SU-DHL-6 (cell line): ENCODE measurements around the gene PRKD1.

Experiments used
- H2AFZ ChIP-seq: fragments of 200-600 bp; sonication (generic); 2 replicates; pipeline ENCODE4 v1.6.1; 2014; ENCODE audit warnings: low read depth, mild to moderate bottlenecking, moderate library complexity, mixed read lengths, antibody characterized with exemption, low read length; ENCODE audit not compliant: severe bottlenecking
- H3F3A ChIP-seq: fragments of 200-600 bp; shearing (Covaris generic); 2 replicates; pipeline ENCODE4 v1.6.0; 2016; ENCODE audit warnings: antibody characterized with exemption, mild to moderate bottlenecking; ENCODE audit not compliant: insufficient read depth
- H3K27ac ChIP-seq: fragments of 200-600 bp; sonication (generic); 2 replicates; pipeline ENCODE4 v1.5.1; 2016; ENCODE audit warnings: low read depth, mild to moderate bottlenecking, low read length, moderate library complexity, mixed read lengths
- H3K27me3 ChIP-seq: fragments of 200-600 bp; sonication (generic), shearing (Covaris generic); 2 replicates; pipeline ENCODE4 v1.6.0; 2014; ENCODE audit warnings: mild to moderate bottlenecking, low read length
- H3K36me3 ChIP-seq: fragments of 200-600 bp; sonication (generic); 2 replicates; pipeline ENCODE4 v1.6.1; 2014; ENCODE audit warnings: mild to moderate bottlenecking, low read length, mixed read lengths
- H3K4me2 ChIP-seq: fragments of 300-600, 200-600 bp; shearing (Covaris generic), sonication (generic); 2 replicates; pipeline ENCODE4 v1.6.0; 2014; ENCODE audit warnings: low read length, low read depth, mild to moderate bottlenecking; ENCODE audit not compliant: poor library complexity, severe bottlenecking
- H3K4me3 ChIP-seq: fragments of 200-600 bp; sonication (generic); 2 replicates; pipeline ENCODE4 v1.5.1; 2014; ENCODE audit warnings: antibody characterized with exemption, low read length, mild to moderate bottlenecking, mixed read lengths; ENCODE audit not compliant: insufficient read depth, poor library complexity, severe bottlenecking
- H3K79me2 ChIP-seq: fragments of 200-600 bp; sonication (generic); 2 replicates; pipeline ENCODE4 v1.6.1; 2014; ENCODE audit warnings: mild to moderate bottlenecking, low read length, moderate library complexity; ENCODE audit not compliant: insufficient read depth
- H3K9ac ChIP-seq: fragments of 200-600 bp; sonication (generic); 2 replicates; pipeline ENCODE4 v1.7.0; 2014; ENCODE audit warnings: mild to moderate bottlenecking, low read length
- H3K9me2 ChIP-seq: fragments of 200-600 bp; sonication (generic); replicated peaks from 2 replicates; pipeline ENCODE4 v1.6.1; 2014; ENCODE audit warnings: low read length; ENCODE audit not compliant: insufficient read depth
- H3K9me3 ChIP-seq: fragments of 200-600 bp; sonication (generic); 2 replicates; pipeline ENCODE4 v1.6.1; 2014; ENCODE audit warnings: low read length, mixed read lengths; ENCODE audit not compliant: insufficient read depth
- H4K20me1 ChIP-seq: fragments of 200-600 bp; sonication (generic); 2 replicates; pipeline ENCODE4 v1.6.1; 2014; ENCODE audit warnings: low read depth, mild to moderate bottlenecking, antibody characterized with exemption, low read length, moderate library complexity, mixed read lengths
- EZH2phosphoT487 ChIP-seq: fragments of 200-600 bp; sonication (generic), shearing (Covaris generic); conservative IDR thresholded peaks from 2 replicates; pipeline ENCODE4 v1.6.1; 2018; ENCODE audit warnings: mild to moderate bottlenecking, antibody characterized with exemption, low read length, moderate library complexity, mixed read lengths
- TF ChIP-seq, protein P1 (sequence below): fragments of 200-600 bp; sonication (generic); IDR thresholded peaks from one replicate; pipeline ENCODE4 v1.5.1; 2017; ENCODE audit warnings: antibody characterized with exemption, mild to moderate bottlenecking, low read length, moderate library complexity; ENCODE audit not compliant: insufficient read depth, poor library complexity, severe bottlenecking

PRKD1 gene

DNA sequence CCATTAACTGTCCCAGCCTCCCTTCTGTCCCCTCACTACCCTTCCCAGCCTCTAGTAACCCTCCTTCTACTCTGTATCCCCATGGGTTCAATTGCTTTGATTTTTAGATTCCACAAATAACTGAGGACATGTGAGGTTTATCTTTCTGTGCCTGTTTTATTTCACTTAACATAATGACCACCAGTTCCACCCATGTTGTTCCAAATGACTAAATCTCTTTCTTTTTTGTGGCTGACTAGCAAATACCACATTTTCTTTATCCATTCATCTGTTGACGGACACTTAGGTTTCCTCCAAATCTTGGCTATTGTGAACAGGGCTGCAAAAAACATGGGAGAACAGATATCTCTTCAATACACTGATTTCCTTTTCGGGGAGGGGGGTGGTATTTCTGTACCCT lies 65.7 kb downstream of the PRKD1 start:
- Histone ChIP-seq H3K27me3 (no peaks in the 10 kb centered on the region), H3K79me2 (no peaks in the 10 kb centered on the region), H3K9me2 (no peaks in the 10 kb centered on the region), H3K27ac (no peak overlapping the region), H2AFZ (no peak overlapping the region), H3K4me3 (no peak overlapping the region), H3K36me3 (no peaks in the 10 kb centered on the region), H3K9me3 (no peaks in the 10 kb centered on the region), H3K9ac (no peak overlapping the region), H3F3A (no peaks in the 10 kb centered on the region; the same call in 1 of the 2 replicates), H3K4me2 (no peak overlapping the region), H4K20me1 (no peaks in the 10 kb centered on the region)
- TF ChIP-seq, protein P1, sequence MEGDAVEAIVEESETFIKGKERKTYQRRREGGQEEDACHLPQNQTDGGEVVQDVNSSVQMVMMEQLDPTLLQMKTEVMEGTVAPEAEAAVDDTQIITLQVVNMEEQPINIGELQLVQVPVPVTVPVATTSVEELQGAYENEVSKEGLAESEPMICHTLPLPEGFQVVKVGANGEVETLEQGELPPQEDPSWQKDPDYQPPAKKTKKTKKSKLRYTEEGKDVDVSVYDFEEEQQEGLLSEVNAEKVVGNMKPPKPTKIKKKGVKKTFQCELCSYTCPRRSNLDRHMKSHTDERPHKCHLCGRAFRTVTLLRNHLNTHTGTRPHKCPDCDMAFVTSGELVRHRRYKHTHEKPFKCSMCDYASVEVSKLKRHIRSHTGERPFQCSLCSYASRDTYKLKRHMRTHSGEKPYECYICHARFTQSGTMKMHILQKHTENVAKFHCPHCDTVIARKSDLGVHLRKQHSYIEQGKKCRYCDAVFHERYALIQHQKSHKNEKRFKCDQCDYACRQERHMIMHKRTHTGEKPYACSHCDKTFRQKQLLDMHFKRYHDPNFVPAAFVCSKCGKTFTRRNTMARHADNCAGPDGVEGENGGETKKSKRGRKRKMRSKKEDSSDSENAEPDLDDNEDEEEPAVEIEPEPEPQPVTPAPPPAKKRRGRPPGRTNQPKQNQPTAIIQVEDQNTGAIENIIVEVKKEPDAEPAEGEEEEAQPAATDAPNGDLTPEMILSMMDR = no peak
- TF ChIP-seq EZH2phosphoT487 = no peak

DNA sequence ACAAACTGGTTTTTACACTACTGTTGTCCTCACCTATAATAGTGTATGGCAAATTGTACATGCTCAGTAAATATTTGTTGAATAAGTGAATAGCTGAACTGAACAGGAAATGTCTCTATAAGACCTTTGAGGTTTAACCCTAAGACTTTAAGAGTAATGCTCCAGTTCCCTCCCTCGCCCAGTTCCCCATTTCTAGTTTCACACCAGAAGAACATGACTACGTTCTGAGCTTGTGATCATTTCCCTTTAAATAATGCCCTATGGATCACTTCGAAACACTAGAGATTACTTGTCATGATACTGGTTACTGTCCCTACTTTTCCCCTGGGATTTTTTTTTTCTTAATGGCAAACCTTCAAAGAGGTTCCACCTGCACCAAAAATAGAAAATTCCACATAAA lies 69.3 kb downstream of the PRKD1 start:
- H2AFZ ChIP-seq = peak overlapping the region; percentile 39
- no peaks in the 10 kb centered on the region for H3K79me2 ChIP-seq
- H3K36me3 ChIP-seq = no peaks in the 10 kb centered on the region
- peak overlapping the region; percentile 80 for H3K27ac ChIP-seq
- no peaks in the 10 kb centered on the region for H4K20me1 ChIP-seq
- no peaks in the 10 kb centered on the region for H3K9me2 ChIP-seq
- H3K4me2 ChIP-seq = peak overlapping the region; percentile 72
- TF ChIP-seq, protein P1 = no peak
- TF ChIP-seq EZH2phosphoT487 = no peak
- no peak overlapping the region for H3K4me3 ChIP-seq
- no peaks in the 10 kb centered on the region for H3K27me3 ChIP-seq
- no peak overlapping the region for H3K9ac ChIP-seq
- peaks cover 10% of the 10 kb centered on the region; the same call in 1 of the 2 replicates for H3K9me3 ChIP-seq
- no peaks in the 10 kb centered on the region; the same call in 1 of the 2 replicates for H3F3A ChIP-seq

DNA sequence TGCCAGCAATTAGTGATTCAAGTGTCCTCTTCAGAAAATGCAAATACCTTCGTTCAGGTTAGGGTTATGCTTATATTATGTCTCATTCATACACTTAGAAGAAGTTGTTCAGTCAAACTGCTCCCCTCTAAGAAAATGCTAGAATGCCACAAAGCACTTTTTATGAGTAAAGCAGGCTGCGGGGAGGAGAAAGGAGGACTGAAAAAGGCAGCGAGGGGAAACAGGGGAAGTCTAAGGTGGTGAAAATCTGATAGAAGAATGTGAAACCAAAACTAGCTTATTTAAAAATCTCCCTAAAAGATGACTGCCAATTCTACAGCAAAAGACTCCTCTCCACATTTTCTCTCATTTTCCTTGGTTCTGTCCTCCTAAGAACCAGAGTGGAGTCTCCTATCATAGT lies 70.1 kb downstream of the PRKD1 start:
- Histone ChIP-seq H3K27me3 (no peaks in the 10 kb centered on the region), H2AFZ (peak overlapping the region; percentile 39), H3K4me3 (peak overlapping the region; percentile 11), H4K20me1 (no peaks in the 10 kb centered on the region), H3K27ac (peak overlapping the region; percentile 80), H3F3A (no peaks in the 10 kb centered on the region; the same call in 1 of the 2 replicates), H3K79me2 (no peaks in the 10 kb centered on the region), H3K4me2 (peak overlapping the region; percentile 72), H3K36me3 (no peaks in the 10 kb centered on the region), H3K9me3 (peaks cover 10% of the 10 kb centered on the region; the same call in 1 of the 2 replicates), H3K9ac (peak overlapping the region; percentile 17), H3K9me2 (no peaks in the 10 kb centered on the region)
- TF ChIP-seq EZH2phosphoT487 = no peak
- TF ChIP-seq, protein P1 = no peak
